ENCODE measurements around the gene PRKN.

The PRKN gene

DNA sequence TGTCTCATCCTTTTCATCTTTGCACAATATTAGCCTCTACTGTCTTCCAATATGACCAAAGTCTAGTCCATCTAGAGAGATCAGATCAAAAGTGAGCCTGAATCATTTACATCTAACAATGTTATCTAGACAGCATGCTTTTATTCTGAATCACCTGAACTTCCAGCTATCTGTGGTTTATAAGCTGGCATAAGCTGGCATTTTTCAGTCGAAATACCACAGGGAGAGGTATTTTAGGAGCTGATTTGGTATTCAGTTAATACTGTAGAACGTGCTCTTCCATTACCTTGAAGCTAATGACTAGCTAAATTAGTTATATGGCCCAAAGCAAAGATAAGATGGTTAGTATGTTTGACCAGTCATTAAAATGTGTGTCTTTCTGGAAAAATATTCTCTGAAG lies 1265.4 kb downstream of the PRKN start:
- no peak overlapping the region for H3K4me2 ChIP-seq (ENCODE audit: low read length, poor library complexity, severe bottlenecking)
- H3K9me3 ChIP-seq (ENCODE audit: control insufficient read depth, low read length) = peaks cover 21% of the 10 kb centered on the region
- no peak overlapping the region for H2BK15ac ChIP-seq (ENCODE audit: low read depth, poor library complexity, severe bottlenecking)
- H3K18ac ChIP-seq (ENCODE audit: low read depth in 1 of 2, low read length in 2 of 2) = no peak overlapping the region
- H3K14ac ChIP-seq (ENCODE audit: low read length in 2 of 2) = no peak overlapping the region
- no peak overlapping the region for H3K4ac ChIP-seq (ENCODE audit: low read depth in 1 of 2, low read length in 2 of 2)
- peaks cover 2% of the 10 kb centered on the region for H3K4me1 ChIP-seq (ENCODE audit: control insufficient read depth, insufficient read depth, low read depth, low read length)
- H2AFZ ChIP-seq (ENCODE audit: low read depth, low read length) = no peak overlapping the region
- H2BK120ac ChIP-seq (ENCODE audit: low read depth, low read length) = no peak overlapping the region
- no peak for DNase-seq
- no peak overlapping the region for H4K8ac ChIP-seq (ENCODE audit: low read length)
- no peak overlapping the region for H2BK5ac ChIP-seq (ENCODE audit: low read depth, low read length, poor library complexity, severe bottlenecking)
- H3K23ac ChIP-seq (ENCODE audit: low read length in 2 of 2) = no peak overlapping the region
- no peaks in the 10 kb centered on the region for H3K79me1 ChIP-seq (replicated peaks; ENCODE audit: low read length, poor library complexity, severe bottlenecking)
- no peak overlapping the region for H3K9ac ChIP-seq (ENCODE audit: low read length)
- no peaks in the 10 kb centered on the region for H3K27me3 ChIP-seq (ENCODE audit: control insufficient read depth in 1 of 2, insufficient read depth in 1 of 2, low read length in 2 of 2)
- no peak overlapping the region for H3K4me3 ChIP-seq (ENCODE audit: insufficient read depth in 1 of 2, low read depth in 1 of 2, low read length in 2 of 2)
- H2AK5ac ChIP-seq (ENCODE audit: low read length, severe bottlenecking) = no peak overlapping the region
- no peaks in the 10 kb centered on the region for H3K36me3 ChIP-seq (ENCODE audit: control insufficient read depth in 1 of 2, insufficient read depth in 2 of 2, low read depth in 1 of 2, low read length in 2 of 2)
- 76% methylated on average over 1 of the region's 2 CpGs for WGBS
- no peak overlapping the region for H3K27ac ChIP-seq (ENCODE audit: low read length, poor library complexity, severe bottlenecking)
- H2BK12ac ChIP-seq (ENCODE audit: low read length in 2 of 2) = no peak overlapping the region
- H4K91ac ChIP-seq (ENCODE audit: low read length) = no peak overlapping the region

DNA sequence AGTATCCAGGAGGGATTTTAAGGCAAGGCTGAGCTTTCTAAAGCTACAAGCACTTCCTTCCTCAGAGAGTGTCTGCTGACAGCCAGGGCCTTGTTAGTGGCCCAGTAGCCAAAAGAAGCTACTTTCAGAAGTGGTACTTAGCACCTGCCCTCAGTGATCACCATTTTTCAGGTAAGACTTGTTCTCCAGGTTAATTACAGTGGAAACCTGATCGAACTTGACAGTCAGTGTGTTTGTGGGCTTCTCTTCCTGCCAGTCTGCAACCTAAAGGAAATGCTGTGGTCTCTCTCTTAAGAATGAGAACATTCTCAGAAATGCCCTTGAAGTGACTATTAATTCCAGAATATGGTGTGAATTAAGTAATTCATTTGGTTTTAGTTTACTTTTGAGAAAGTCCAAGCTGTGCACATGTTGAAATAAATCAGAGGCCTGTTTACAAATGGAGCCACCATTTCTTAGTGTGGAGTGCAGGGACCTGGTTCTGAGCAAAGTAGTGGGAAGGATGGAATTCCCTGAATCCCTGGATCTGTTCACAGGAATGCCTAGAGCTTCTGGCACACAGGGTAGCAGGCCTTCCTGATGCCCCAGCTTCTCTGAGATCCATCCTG lies 1268.5 kb downstream of the PRKN start:
- Histone ChIP-seq H3K23ac (ENCODE audit: low read length in 2 of 2) (no peak overlapping the region), H4K8ac (ENCODE audit: low read length) (no peak overlapping the region), H4K91ac (ENCODE audit: low read length) (no peak overlapping the region), H3K4me2 (ENCODE audit: low read length, poor library complexity, severe bottlenecking) (no peak overlapping the region), H2AK5ac (ENCODE audit: low read length, severe bottlenecking) (no peak overlapping the region), H3K4me3 (ENCODE audit: insufficient read depth in 1 of 2, low read depth in 1 of 2, low read length in 2 of 2) (no peak overlapping the region), H2BK5ac (ENCODE audit: low read depth, low read length, poor library complexity, severe bottlenecking) (no peak overlapping the region), H3K27ac (ENCODE audit: low read length, poor library complexity, severe bottlenecking) (no peak overlapping the region), H3K79me1 (replicated peaks; ENCODE audit: low read length, poor library complexity, severe bottlenecking) (no peaks in the 10 kb centered on the region), H3K4ac (ENCODE audit: low read depth in 1 of 2, low read length in 2 of 2) (no peak overlapping the region), H3K36me3 (ENCODE audit: control insufficient read depth in 1 of 2, insufficient read depth in 2 of 2, low read depth in 1 of 2, low read length in 2 of 2) (no peaks in the 10 kb centered on the region), H2BK15ac (ENCODE audit: low read depth, poor library complexity, severe bottlenecking) (no peak overlapping the region), H3K9ac (ENCODE audit: low read length) (no peak overlapping the region), H2BK12ac (ENCODE audit: low read length in 2 of 2) (no peak overlapping the region), H2AFZ (ENCODE audit: low read depth, low read length) (no peak overlapping the region), H3K27me3 (ENCODE audit: control insufficient read depth in 1 of 2, insufficient read depth in 1 of 2, low read length in 2 of 2) (no peaks in the 10 kb centered on the region), H3K9me3 (ENCODE audit: control insufficient read depth, low read length) (no peaks in the 10 kb centered on the region), H3K18ac (ENCODE audit: low read depth in 1 of 2, low read length in 2 of 2) (no peak overlapping the region), H3K4me1 (ENCODE audit: control insufficient read depth, insufficient read depth, low read depth, low read length) (peaks cover 2% of the 10 kb centered on the region), H3K14ac (ENCODE audit: low read length in 2 of 2) (no peak overlapping the region), H2BK120ac (ENCODE audit: low read depth, low read length) (no peak overlapping the region)
- 67% methylated on average over 1 of the region's 1 CpG for WGBS
- no peak for DNase-seq

DNA sequence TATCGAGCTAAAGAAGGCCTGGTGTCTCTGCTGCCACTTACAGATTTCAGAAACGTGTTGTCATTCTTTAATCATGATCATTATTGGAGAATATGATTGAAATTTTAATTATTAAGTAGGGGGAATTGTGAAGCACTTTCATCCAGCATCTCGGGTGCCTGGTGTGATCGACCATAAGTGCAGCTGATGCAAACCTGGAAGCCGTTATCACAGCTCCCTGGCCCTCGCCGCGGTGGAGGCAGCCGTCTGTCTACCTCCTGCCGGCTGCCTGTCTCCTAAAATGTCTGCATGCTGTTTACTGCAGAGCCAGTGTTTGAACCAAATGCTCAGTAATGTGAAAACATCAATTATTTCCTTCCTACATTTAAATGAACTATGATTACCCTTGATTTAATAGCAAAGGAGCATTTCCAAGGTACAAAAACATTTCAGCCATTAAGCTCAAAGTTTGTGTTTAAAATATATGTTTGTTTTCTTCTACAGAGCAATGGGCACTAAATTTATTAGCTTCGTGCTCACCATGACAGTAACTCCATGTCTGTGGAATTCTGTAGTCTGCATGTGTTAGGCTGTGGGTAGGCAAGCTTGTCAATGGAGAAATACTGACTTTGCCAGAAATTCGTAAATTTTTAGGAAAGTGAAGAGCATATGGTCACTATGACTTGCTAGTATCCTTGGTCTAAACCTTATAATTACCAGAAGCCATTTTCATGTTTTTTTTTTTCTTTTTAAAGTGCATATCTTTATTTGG lies 1269.2 kb downstream of the PRKN start:
- H2BK12ac ChIP-seq (ENCODE audit: low read length in 2 of 2) = no peak overlapping the region
- H3K4ac ChIP-seq (ENCODE audit: low read depth in 1 of 2, low read length in 2 of 2) = no peak overlapping the region
- no peak overlapping the region for H3K9ac ChIP-seq (ENCODE audit: low read length)
- no peak overlapping the region for H2BK5ac ChIP-seq (ENCODE audit: low read depth, low read length, poor library complexity, severe bottlenecking)
- H4K8ac ChIP-seq (ENCODE audit: low read length) = no peak overlapping the region
- H2AK5ac ChIP-seq (ENCODE audit: low read length, severe bottlenecking) = no peak overlapping the region
- 63% methylated on average over 11 of the region's 12 CpGs for WGBS
- no peaks in the 10 kb centered on the region for H3K36me3 ChIP-seq (ENCODE audit: control insufficient read depth in 1 of 2, insufficient read depth in 2 of 2, low read depth in 1 of 2, low read length in 2 of 2)
- no peak overlapping the region for H3K23ac ChIP-seq (ENCODE audit: low read length in 2 of 2)
- no peak overlapping the region for H2AFZ ChIP-seq (ENCODE audit: low read depth, low read length)
- H3K4me3 ChIP-seq (ENCODE audit: insufficient read depth in 1 of 2, low read depth in 1 of 2, low read length in 2 of 2) = no peak overlapping the region
- DNase-seq = no peak
- H3K79me1 ChIP-seq (replicated peaks; ENCODE audit: low read length, poor library complexity, severe bottlenecking) = no peaks in the 10 kb centered on the region
- H3K14ac ChIP-seq (ENCODE audit: low read length in 2 of 2) = no peak overlapping the region
- no peak overlapping the region for H3K27ac ChIP-seq (ENCODE audit: low read length, poor library complexity, severe bottlenecking)
- H4K91ac ChIP-seq (ENCODE audit: low read length) = no peak overlapping the region
- H3K18ac ChIP-seq (ENCODE audit: low read depth in 1 of 2, low read length in 2 of 2) = no peak overlapping the region
- H3K4me2 ChIP-seq (ENCODE audit: low read length, poor library complexity, severe bottlenecking) = no peak overlapping the region
- peaks cover 2% of the 10 kb centered on the region for H3K4me1 ChIP-seq (ENCODE audit: control insufficient read depth, insufficient read depth, low read depth, low read length)
- H2BK15ac ChIP-seq (ENCODE audit: low read depth, poor library complexity, severe bottlenecking) = no peak overlapping the region
- no peaks in the 10 kb centered on the region for H3K9me3 ChIP-seq (ENCODE audit: control insufficient read depth, low read length)
- no peaks in the 10 kb centered on the region for H3K27me3 ChIP-seq (ENCODE audit: control insufficient read depth in 1 of 2, insufficient read depth in 1 of 2, low read length in 2 of 2)
- H2BK120ac ChIP-seq (ENCODE audit: low read depth, low read length) = no peak overlapping the region

DNA sequence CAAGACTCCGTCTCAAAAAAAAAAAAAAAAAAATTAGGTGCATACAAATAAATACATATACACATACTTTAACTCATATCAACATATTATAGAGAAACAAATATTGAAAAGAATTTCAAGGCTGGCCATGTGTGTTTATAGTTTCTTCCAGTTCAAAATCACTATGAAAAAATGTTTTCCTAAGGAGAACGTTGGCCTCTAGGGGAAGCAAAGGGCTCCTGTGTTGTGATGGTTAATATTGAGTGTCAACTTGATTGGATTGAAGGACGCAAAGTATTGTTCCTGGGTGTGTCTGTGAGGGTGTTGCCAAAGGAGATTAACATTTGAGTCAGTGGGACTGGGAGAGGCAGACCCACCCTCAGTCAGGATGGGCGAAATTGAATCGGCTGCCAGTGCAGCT lies 1271.7 kb downstream of the PRKN start:
- H4K91ac ChIP-seq (ENCODE audit: low read length) = no peak overlapping the region
- H2AK5ac ChIP-seq (ENCODE audit: low read length, severe bottlenecking) = no peak overlapping the region
- no peak overlapping the region for H2AFZ ChIP-seq (ENCODE audit: low read depth, low read length)
- H3K4me1 ChIP-seq (ENCODE audit: control insufficient read depth, insufficient read depth, low read depth, low read length) = peaks cover 2% of the 10 kb centered on the region
- H2BK120ac ChIP-seq (ENCODE audit: low read depth, low read length) = no peak overlapping the region
- H3K27ac ChIP-seq (ENCODE audit: low read length, poor library complexity, severe bottlenecking) = no peak overlapping the region
- H3K14ac ChIP-seq (ENCODE audit: low read length in 2 of 2) = no peak overlapping the region
- H2BK15ac ChIP-seq (ENCODE audit: low read depth, poor library complexity, severe bottlenecking) = no peak overlapping the region
- 85% methylated on average over 4 of the region's 5 CpGs for WGBS
- H2BK12ac ChIP-seq (ENCODE audit: low read length in 2 of 2) = no peak overlapping the region
- no peak for DNase-seq
- H4K8ac ChIP-seq (ENCODE audit: low read length) = no peak overlapping the region
- H3K23ac ChIP-seq (ENCODE audit: low read length in 2 of 2) = no peak overlapping the region
- H3K9me3 ChIP-seq (ENCODE audit: control insufficient read depth, low read length) = no peaks in the 10 kb centered on the region
- H3K36me3 ChIP-seq (ENCODE audit: control insufficient read depth in 1 of 2, insufficient read depth in 2 of 2, low read depth in 1 of 2, low read length in 2 of 2) = no peaks in the 10 kb centered on the region
- no peak overlapping the region for H3K9ac ChIP-seq (ENCODE audit: low read length)
- no peak overlapping the region for H3K4me3 ChIP-seq (ENCODE audit: insufficient read depth in 1 of 2, low read depth in 1 of 2, low read length in 2 of 2)
- H3K4ac ChIP-seq (ENCODE audit: low read depth in 1 of 2, low read length in 2 of 2) = no peak overlapping the region
- no peak overlapping the region for H3K4me2 ChIP-seq (ENCODE audit: low read length, poor library complexity, severe bottlenecking)
- no peak overlapping the region for H2BK5ac ChIP-seq (ENCODE audit: low read depth, low read length, poor library complexity, severe bottlenecking)
- H3K18ac ChIP-seq (ENCODE audit: low read depth in 1 of 2, low read length in 2 of 2) = no peak overlapping the region
- H3K79me1 ChIP-seq (replicated peaks; ENCODE audit: low read length, poor library complexity, severe bottlenecking) = no peaks in the 10 kb centered on the region
- no peaks in the 10 kb centered on the region for H3K27me3 ChIP-seq (ENCODE audit: control insufficient read depth in 1 of 2, insufficient read depth in 1 of 2, low read length in 2 of 2)
